ENCODE results near the gene CD1C.

The CD1C gene

DNA sequence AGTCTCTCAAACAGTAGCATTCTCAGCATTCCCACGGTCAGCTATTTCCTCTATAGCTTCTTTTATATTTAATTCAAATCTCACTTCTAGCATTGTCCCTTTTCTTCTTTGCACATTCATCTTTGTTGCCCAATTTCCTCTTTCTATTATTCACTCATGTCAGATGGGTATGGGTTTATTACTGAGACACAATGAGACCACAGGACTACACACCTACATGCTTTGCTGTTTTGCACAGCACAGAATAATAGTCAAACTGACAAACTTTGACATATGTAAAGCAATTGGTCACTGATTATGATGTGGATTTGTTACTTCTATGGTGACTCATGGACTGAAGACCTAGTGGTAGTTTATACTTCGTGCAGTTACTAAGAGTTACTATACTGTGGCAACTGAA, 5.8 kb upstream of the CD1C start:
- Histone ChIP-seq H3K9me3 (no peaks in the 10 kb centered on the region), H3K27me3 (no peaks in the 10 kb centered on the region), H3K36me3 (no peaks in the 10 kb centered on the region), H3K4me3 (ENCODE audit: low read depth, low read length) (no peak overlapping the region), H3K4me1 (no peaks in the 10 kb centered on the region)
- TF ChIP-seq, protein P1, sequence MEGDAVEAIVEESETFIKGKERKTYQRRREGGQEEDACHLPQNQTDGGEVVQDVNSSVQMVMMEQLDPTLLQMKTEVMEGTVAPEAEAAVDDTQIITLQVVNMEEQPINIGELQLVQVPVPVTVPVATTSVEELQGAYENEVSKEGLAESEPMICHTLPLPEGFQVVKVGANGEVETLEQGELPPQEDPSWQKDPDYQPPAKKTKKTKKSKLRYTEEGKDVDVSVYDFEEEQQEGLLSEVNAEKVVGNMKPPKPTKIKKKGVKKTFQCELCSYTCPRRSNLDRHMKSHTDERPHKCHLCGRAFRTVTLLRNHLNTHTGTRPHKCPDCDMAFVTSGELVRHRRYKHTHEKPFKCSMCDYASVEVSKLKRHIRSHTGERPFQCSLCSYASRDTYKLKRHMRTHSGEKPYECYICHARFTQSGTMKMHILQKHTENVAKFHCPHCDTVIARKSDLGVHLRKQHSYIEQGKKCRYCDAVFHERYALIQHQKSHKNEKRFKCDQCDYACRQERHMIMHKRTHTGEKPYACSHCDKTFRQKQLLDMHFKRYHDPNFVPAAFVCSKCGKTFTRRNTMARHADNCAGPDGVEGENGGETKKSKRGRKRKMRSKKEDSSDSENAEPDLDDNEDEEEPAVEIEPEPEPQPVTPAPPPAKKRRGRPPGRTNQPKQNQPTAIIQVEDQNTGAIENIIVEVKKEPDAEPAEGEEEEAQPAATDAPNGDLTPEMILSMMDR (IDR thresholded peaks at IDR 0.05; ENCODE audit: low read depth, low read length), result no peak
- DNase-seq, result no peak

DNA sequence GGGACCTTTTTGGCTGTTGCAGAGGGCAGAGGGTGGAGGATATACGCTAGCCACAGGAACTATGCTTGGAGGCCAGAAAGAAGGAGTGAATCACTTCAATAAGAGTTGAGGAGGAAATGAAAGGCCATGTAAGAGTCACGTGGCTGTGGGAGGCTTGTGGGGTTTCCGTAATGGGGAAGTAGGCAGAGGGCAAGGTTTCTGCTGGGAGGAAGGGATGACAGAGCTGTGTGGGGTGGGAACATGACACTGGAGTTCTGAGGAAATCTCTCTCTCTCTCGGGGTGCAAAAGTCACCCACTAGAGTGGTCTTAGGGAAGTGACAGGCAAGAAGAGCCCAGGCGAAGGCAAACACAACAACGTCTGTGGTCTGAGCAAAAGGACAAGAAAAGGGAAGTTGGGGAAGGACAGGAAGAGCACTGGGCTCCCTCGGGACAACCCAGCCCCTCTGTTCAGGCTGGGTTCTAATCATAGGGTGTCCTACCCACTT, 3.9 kb upstream of the CD1C start:
- TF ChIP-seq, protein P1 (IDR thresholded peaks at IDR 0.05; ENCODE audit: low read depth, low read length), result no peak
- no peak for DNase-seq
- Histone ChIP-seq H3K4me3 (ENCODE audit: low read depth, low read length) (no peak overlapping the region), H3K36me3 (no peaks in the 10 kb centered on the region), H3K4me1 (no peaks in the 10 kb centered on the region), H3K9me3 (no peaks in the 10 kb centered on the region), H3K27me3 (no peaks in the 10 kb centered on the region)

DNA sequence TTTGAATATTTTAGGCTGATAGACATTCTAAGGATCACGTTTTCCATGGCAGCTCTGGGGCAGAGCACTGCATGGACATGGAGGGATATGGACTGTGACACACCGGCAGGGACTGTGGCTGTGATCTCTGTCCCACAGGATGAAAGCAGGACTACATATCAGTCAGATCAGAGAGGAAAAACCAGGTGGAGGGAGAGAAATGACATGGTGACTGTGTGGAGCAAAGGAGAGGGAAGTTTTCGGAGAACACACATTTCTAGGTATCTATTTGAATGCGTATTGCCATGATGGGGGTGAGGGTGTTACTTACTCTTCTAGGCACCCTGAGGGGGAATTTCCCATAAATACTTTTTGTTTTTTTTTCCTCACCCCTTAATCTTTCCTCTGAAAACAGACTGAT, 3.2 kb upstream of the CD1C start:
- H3K36me3 ChIP-seq, result no peaks in the 10 kb centered on the region
- no peak for DNase-seq
- no peaks in the 10 kb centered on the region for H3K27me3 ChIP-seq
- TF ChIP-seq, protein P1 (IDR thresholded peaks at IDR 0.05; ENCODE audit: low read depth, low read length), result no peak
- no peaks in the 10 kb centered on the region for H3K4me1 ChIP-seq
- no peaks in the 10 kb centered on the region for H3K9me3 ChIP-seq
- H3K4me3 ChIP-seq (ENCODE audit: low read depth, low read length), result no peak overlapping the region

DNA sequence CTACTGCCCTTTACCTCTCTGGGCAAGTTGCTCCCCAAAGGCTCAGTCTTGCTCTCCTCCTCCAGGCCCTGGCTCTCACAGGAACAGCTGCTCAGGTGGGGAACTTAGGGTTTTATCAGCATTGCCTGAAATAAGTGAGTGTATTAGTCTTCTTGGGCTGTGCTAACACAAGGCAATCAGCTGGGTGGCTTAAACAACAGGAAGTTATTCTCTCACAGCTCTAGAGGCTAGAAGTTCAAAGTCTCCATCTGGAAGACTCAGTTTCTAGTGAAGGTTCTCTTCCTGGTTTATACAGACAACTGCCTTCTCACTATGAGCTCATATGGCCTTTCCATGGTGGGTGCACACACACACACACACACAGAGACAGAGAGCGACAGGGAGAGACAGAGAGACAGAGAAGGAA, 2.8 kb upstream of the CD1C start:
- no peak overlapping the region for H3K4me3 ChIP-seq (ENCODE audit: low read depth, low read length)
- TF ChIP-seq, protein P1 (IDR thresholded peaks at IDR 0.05; ENCODE audit: low read depth, low read length), result no peak
- no peak for DNase-seq
- H3K27me3 ChIP-seq, result no peaks in the 10 kb centered on the region
- H3K4me1 ChIP-seq, result no peaks in the 10 kb centered on the region
- no peaks in the 10 kb centered on the region for H3K9me3 ChIP-seq
- no peaks in the 10 kb centered on the region for H3K36me3 ChIP-seq

DNA sequence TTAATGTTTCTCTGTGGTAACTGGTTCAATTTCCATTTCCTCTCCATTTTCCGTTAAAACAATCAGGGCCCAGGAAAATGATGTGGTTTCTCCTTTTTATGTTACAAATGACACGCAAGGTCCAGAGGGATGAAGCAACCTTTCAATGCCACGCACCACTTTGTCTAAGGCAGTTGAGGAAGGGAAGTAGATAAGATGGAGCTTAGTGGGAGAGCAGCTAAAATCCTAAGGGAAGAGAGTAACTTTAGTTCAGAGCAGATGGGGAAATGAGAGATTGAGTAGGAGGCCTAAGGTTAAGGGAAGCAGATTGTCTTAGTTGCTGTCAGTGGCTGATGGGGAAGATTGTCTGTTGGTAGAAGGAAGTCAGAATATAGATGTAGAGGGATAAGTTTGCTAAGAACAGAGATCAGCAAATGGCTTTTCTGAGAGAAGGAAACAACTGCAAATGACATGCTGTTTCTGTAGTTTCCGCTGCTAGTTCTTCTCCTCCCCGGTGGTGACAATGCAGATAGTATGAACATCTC, 660 bp downstream of the CD1C start:
- Histone ChIP-seq H3K4me1 (no peaks in the 10 kb centered on the region), H3K4me3 (ENCODE audit: low read depth, low read length) (no peak overlapping the region), H3K27me3 (no peaks in the 10 kb centered on the region), H3K36me3 (no peaks in the 10 kb centered on the region), H3K9me3 (no peaks in the 10 kb centered on the region)
- no peak for DNase-seq
- TF ChIP-seq, protein P1 (IDR thresholded peaks at IDR 0.05; ENCODE audit: low read depth, low read length), result no peak

DNA sequence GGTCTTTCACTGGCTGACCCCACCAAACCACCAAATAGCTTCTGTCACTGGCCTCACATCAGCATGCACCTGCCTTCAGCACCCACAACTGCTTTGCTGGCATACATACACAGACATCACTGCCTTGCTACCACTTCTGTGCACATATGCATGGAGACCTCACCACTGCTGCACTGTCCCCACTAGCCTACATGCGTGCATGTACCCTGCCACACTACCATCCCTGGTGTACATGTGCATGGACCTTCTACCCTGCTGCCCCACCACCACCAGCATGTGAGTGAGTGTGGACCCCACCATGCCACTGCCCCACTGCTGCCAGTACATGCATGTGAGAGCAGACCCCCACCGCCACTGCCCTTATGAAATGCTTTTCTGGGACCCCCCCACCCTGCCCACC, 6.1 kb downstream of the CD1C start:
- Histone ChIP-seq H3K27me3 (no peaks in the 10 kb centered on the region), H3K4me1 (no peaks in the 10 kb centered on the region), H3K9me3 (peaks cover 3% of the 10 kb centered on the region), H3K36me3 (no peaks in the 10 kb centered on the region), H3K4me3 (ENCODE audit: low read depth, low read length) (no peak overlapping the region)
- TF ChIP-seq, protein P1 (IDR thresholded peaks at IDR 0.05; ENCODE audit: low read depth, low read length), result no peak
- DNase-seq, result no peak

All from BE2C (cell line).